SK-N-SH (cell line): Measurements from ENCODE around the gene ANKRD18B. TPM values are rescaled to one million over a fixed set of nuclear protein-coding genes. Genes with fewer than 3 reads are reported as not detected.

ENCODE experiments used
- ELF1 ChIP-seq: IDR thresholded peaks from 2 replicates; pipeline ENCODE4 v1.4.0; 2012
- FOXJ3 ChIP-seq: sonication (generic); formaldehyde crosslinking; IDR thresholded peaks from 2 replicates; pipeline ENCODE4 v1.5.1; 2020; ENCODE audit warnings: mild to moderate bottlenecking, missing genetic modification reagents
- FOXM1 ChIP-seq: IDR thresholded peaks from 2 replicates; pipeline ENCODE4 v1.4.0; 2012; ENCODE audit warnings: low read depth, mild to moderate bottlenecking
- JUND ChIP-seq: IDR thresholded peaks from 2 replicates; pipeline ENCODE4 v1.4.0; 2012
- POLR2AphosphoS5 ChIP-seq: IDR thresholded peaks from 2 replicates; pipeline ENCODE4 v1.6.1; 2012; ENCODE audit warnings: low read depth, low read length
- RAD21 ChIP-seq: IDR thresholded peaks from 2 replicates; pipeline ENCODE4 v1.6.1; 2012; ENCODE audit warnings: mild to moderate bottlenecking, low read length
- RXRA ChIP-seq: IDR thresholded peaks from 2 replicates; pipeline ENCODE4 v1.4.0; 2012; ENCODE audit warnings: low read depth, mild to moderate bottlenecking, borderline replicate concordance
- SIN3A ChIP-seq: IDR thresholded peaks from 2 replicates; pipeline ENCODE4 v1.6.1; 2012; ENCODE audit warnings: low read depth, mild to moderate bottlenecking, low read length, moderate library complexity, borderline replicate concordance
- SMC3 ChIP-seq: IDR thresholded peaks from 2 replicates; pipeline ENCODE4 v1.6.1; 2012; ENCODE audit warnings: low read depth, low read length, improper control_type of control experiment
- TAF1 ChIP-seq: IDR thresholded peaks from 2 replicates; pipeline ENCODE4 v1.6.1; 2012; ENCODE audit warnings: low read depth, mild to moderate bottlenecking, low read length, moderate library complexity, borderline replicate concordance
- YY1 ChIP-seq: IDR thresholded peaks from 2 replicates; pipeline ENCODE4 v1.4.0; 2012; ENCODE audit warnings: low read depth, mild to moderate bottlenecking
- polyA plus RNA-seq, 3 experiments: library from polyadenylated mRNA; depleted of rRNA; stranded (reverse); fragments of >200 nt; gene quantifications; 2 replicates each; pipeline ENCODE4 v1.2.3, GENCODE V29; 2012
- small RNA-seq, 7 experiments: library from RNA; depleted of rRNA; stranded (forward); fragments of <200 nt; gene quantifications; one replicate each; pipeline ENCODE3, GENCODE V24; 2012
- TF ChIP-seq, protein P1 (sequence below): fragments of 150-350 bp; IDR thresholded peaks from 2 replicates; pipeline ENCODE4 v1.6.1; 2016; ENCODE audit warnings: mild to moderate bottlenecking, low read depth, low read length

The ANKRD18B gene
- polyA plus RNA-seq, 1 of the 3 experiments (the other 2 are of a cell fraction), result 2.3 TPM

DNA sequence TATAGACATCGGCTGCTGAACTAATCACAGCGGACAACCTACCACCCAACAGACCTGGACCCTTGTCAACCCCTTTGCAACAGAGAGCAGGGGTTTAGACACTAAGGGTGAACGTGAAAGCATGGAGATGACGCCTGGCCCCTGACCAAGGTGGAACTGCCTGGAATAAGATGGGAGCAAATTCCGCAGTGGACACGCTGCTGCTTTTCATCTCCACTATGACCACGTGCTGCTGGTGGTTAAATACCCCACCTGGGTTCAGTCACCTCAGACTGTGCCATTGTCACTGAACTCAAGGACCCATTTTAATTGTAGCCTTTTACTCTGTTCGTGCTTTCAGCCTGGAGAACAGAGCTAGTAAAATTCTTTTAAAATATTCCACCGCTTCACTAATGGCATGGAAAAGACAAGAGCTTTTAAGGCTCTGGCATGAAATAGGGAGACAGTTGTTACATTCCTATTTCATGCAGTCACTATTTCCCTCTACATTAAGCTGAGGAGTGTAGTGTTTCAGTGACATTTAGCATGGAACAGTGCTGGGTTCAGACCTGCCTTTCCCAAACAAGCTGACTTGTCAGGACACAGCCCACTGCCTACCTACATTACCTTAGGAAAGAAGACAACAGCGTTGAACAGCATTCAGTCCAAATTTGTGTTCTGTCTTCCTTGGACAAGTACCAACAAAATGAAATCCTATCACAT lies 96.8 kb downstream of the ANKRD18B start (continued):
- TF ChIP-seq RXRA (no peak), SMC3 (no peak), YY1 (no peak), ELF1 (no peak), RAD21 (no peak), POLR2AphosphoS5 (0 out of 2 replicates have a peak, but pooled peaks have one; percentile 24), JUND (peak; percentile 57), TAF1 (peak; percentile 12; the same call in 1 of the 2 replicates), FOXJ3 (CRISPR knock-in tag) (no peak), SIN3A (no peak), FOXM1 (no peak)
- TF ChIP-seq, protein P1, sequence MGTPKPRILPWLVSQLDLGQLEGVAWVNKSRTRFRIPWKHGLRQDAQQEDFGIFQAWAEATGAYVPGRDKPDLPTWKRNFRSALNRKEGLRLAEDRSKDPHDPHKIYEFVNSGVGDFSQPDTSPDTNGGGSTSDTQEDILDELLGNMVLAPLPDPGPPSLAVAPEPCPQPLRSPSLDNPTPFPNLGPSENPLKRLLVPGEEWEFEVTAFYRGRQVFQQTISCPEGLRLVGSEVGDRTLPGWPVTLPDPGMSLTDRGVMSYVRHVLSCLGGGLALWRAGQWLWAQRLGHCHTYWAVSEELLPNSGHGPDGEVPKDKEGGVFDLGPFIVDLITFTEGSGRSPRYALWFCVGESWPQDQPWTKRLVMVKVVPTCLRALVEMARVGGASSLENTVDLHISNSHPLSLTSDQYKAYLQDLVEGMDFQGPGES, result no peak

Small RNA genes lying within 50 kb of the gene (small RNA-seq; reads per million reads assigned to genes)
- 0 reads per million in 7 experiments for gene AL139008.1
- gene PRSS3P4, result 0 reads per million in 7 experiments

Other genes starting within 250 kb of the ANKRD18B start
- 19.6 and 27.6 TPM in 2 replicates for gene NFX1, start 233.7 kb upstream of the ANKRD18B start, polyA plus RNA-seq (2012; rRNA removed)
- 0.05 TPM in 1 of 2 replicates, not detected in the other for gene AQP7, start 121.7 kb upstream of the ANKRD18B start, polyA plus RNA-seq (2012; rRNA removed)
- gene AQP3, start 76.7 kb upstream of the ANKRD18B start, polyA plus RNA-seq (2012; rRNA removed), result 0.52 and 0.64 TPM in 2 replicates
- gene NOL6, start 50.3 kb upstream of the ANKRD18B start, polyA plus RNA-seq (2012; rRNA removed), result 52.2 and 61.3 TPM in 2 replicates